ENCODE data around the gene C1orf167.

DNA sequence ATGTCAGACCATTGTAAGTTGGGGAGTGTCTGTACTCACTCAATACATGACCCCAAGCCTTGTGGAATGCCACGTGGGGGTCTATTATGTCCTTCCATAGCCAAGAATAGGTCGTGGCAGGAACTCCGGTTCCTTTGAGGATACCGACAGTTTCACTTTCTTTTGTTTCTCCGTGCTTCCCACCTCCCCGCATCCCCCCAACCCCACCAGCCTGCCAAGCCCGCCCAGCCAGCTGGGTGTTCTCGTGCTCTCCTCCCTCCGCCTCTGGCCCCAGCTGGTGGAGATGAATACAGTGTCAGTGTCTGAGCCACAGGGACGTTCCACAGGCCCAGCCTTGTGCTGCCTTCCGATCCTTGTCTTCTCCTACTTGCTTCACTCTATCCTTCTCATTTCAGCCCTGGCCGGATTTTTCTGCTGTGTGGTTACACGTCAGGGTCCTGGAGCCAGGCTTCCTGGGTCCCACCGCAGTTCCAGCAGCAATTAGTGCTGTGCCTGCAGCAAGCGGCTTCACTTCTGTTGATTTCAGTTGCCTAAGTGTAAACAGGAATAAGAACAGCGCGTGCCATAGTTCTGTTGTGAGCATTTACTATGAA lies 30.2 kb upstream of the C1orf167 start:
- no peak for TF ChIP-seq POLR2A (IDR thresholded peaks at IDR 0.05)
- TF ChIP-seq, protein P1, sequence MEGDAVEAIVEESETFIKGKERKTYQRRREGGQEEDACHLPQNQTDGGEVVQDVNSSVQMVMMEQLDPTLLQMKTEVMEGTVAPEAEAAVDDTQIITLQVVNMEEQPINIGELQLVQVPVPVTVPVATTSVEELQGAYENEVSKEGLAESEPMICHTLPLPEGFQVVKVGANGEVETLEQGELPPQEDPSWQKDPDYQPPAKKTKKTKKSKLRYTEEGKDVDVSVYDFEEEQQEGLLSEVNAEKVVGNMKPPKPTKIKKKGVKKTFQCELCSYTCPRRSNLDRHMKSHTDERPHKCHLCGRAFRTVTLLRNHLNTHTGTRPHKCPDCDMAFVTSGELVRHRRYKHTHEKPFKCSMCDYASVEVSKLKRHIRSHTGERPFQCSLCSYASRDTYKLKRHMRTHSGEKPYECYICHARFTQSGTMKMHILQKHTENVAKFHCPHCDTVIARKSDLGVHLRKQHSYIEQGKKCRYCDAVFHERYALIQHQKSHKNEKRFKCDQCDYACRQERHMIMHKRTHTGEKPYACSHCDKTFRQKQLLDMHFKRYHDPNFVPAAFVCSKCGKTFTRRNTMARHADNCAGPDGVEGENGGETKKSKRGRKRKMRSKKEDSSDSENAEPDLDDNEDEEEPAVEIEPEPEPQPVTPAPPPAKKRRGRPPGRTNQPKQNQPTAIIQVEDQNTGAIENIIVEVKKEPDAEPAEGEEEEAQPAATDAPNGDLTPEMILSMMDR (IDR thresholded peaks at IDR 0.05) = no peak

Data from testis (tissue), 2 donors.